ENCODE data around the gene SYT13.
A peak's percentile ranks its signal among the peaks of the same experiment; 100 is the strongest.
"Not testable (repeated sequence)": the region's sequence is repeated elsewhere in the genome, so short reads cannot be mapped to it uniquely, and the experiment has no call there.

Gene SYT13

DNA sequence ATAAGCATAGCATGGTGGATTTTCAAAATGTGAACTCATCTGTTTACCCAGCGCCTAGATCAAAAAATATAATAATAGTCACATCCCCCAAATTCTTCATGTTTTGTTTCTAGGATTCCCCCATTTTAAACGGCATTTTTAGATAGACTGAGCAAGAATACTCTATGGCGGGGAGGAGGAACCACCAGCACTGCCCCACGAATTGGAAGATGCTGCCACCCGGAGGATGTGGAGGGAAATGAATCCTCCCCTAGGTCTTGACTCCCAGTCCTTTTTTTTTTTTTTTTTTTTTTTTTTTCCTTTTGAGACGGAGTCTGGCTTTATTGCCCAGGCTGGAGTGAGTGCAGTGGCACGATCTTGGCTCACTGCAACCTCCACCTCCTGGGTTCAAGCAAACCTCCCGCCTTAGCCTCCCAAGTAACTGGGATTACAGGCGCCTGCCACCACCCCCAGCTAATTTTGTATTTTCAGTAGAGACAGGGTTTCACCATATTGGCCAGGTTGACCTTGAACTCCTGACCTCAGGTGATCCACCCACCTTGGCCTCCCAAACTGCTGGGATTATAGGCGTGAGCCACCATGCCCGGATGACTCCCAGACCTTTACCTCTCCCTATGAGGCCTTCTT is 7.5 kb upstream of the SYT13 start:
- peaks cover 73% of the 10 kb centered on the region for H3K27me3 Mint-ChIP-seq
- not testable (repeated sequence) for H3K27ac Mint-ChIP-seq, H3K36me3 Mint-ChIP-seq, H3K4me1 Mint-ChIP-seq, H3K9me3 Mint-ChIP-seq, H3K4me3 Mint-ChIP-seq
- peak; percentile 81 for ATAC-seq

GRCh38 chr11:45290586-45290985 is 4.4 kb upstream of the SYT13 start:
- H3K4me1 Mint-ChIP-seq: peaks cover 6% of the 10 kb centered on the region
- H3K4me3 Mint-ChIP-seq: no peak overlapping the region
- no peaks in the 10 kb centered on the region for H3K9me3 Mint-ChIP-seq
- ATAC-seq: no peak
- H3K36me3 Mint-ChIP-seq: no peaks in the 10 kb centered on the region
- H3K27me3 Mint-ChIP-seq: peaks cover 89% of the 10 kb centered on the region
- H3K27ac Mint-ChIP-seq: no peak overlapping the region

DNA sequence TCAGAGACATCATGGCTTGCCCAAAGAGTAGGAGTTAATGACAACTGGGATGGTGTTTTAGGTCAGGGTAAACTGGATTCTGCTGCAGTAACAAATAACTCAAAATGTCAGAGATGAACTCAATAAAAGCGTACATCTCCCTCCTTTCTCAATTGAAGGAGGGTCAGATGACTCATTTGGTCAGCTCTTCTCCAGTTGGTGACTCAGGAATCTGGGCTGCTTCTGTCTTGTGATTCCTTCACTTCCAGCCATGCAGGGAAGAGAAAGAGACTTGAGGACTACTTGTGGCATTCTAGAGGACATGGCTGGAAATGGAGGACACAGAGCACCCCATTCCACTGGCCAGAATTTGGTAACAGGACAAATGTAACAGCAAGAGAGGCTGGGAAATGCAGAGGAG is 3.2 kb upstream of the SYT13 start:
- ATAC-seq: no peak
- Mint-ChIP-seq H3K27ac (no peak overlapping the region), H3K36me3 (no peaks in the 10 kb centered on the region), H3K9me3 (no peaks in the 10 kb centered on the region), H3K4me3 (no peak overlapping the region), H3K4me1 (peaks cover 6% of the 10 kb centered on the region), H3K27me3 (peaks cover 92% of the 10 kb centered on the region)

DNA sequence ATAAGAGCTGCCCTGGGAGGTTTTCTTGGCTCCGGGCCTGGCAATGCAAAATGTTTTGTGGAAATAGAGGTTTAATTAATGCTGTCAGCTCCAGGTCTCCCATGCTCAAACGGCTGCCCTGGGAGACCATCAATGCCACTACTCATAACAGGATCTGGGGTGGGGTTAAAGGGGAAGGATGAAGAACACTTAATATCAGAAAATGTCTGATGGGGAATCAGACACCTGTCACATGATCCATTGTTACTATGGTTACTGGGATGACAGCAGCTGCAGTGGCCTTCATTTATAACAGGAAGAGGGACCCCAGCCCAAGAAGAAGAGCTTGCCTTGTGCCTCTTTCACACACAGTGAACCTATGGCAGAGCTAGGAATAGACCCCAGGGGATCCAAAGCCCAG is 2.2 kb upstream of the SYT13 start:
- H3K27me3 Mint-ChIP-seq: peaks cover 94% of the 10 kb centered on the region
- H3K27ac Mint-ChIP-seq: no peak overlapping the region
- H3K36me3 Mint-ChIP-seq: no peaks in the 10 kb centered on the region
- H3K4me3 Mint-ChIP-seq: no peak overlapping the region
- no peaks in the 10 kb centered on the region for H3K4me1 Mint-ChIP-seq
- ATAC-seq: no peak
- H3K9me3 Mint-ChIP-seq: no peaks in the 10 kb centered on the region

DNA sequence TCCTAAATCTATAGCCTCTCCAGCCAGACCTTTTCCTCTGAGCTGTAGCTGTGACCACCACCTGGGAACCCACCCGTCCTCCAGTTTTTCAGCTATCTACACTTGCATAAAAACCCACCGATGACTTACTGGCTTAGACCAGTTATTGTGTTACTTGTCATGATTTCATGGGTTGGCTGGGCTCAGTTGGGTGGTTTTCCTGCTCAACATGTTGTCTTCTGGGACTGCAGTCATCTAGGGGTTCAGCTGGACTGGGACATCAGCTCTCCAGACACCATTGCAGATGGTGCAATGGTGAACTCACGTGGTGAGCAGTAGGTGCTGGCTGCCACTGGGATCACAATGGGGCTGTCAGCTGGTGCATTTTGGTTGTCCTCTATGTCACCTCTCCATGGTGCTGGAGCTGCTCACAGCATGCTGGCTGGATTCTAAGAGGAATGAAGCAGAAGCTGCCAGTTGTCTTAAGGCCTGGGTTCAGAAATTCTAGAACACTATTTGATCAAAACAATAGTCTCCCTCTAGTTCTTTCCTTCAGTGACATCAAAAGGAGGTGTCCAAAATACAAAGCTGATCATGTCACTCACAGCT is 1.3 kb upstream of the SYT13 start:
- H3K9me3 Mint-ChIP-seq: no peaks in the 10 kb centered on the region
- peaks cover 90% of the 10 kb centered on the region for H3K27me3 Mint-ChIP-seq
- no peak overlapping the region for H3K4me3 Mint-ChIP-seq
- ATAC-seq: no peak
- no peaks in the 10 kb centered on the region for H3K36me3 Mint-ChIP-seq
- H3K27ac Mint-ChIP-seq: no peak overlapping the region
- H3K4me1 Mint-ChIP-seq: no peaks in the 10 kb centered on the region

DNA sequence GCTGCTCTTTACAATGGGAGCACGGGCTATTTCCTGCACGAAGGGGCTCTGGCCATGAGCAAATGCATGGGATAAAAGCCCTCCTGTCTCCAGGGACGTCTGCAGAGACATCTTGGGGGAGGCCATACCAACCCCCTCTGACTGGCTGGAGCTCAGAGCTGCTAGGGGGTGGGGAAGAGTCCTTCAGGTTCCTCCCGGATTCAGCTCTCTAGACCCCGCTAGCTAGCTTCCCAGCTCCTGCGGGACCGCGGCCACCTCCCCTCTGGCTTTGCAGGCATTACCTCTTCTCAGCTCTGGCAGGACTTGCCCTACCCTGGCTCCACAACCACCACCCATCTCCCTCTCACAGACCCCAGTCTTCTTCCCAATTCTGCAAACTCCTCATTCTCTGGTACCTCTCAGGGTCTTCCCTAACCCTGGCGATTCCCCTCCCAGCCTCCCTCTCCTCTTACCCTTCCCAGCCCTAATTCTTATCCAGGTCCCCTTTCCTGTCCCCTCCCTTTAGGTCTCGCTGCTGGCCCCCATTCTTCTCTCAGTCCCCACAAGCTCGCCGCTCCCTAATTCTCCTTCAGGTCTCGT is 802 bp downstream of the SYT13 start:
- Mint-ChIP-seq H3K9me3 (no peaks in the 10 kb centered on the region), H3K4me3 (no peak overlapping the region), H3K27ac (no peak overlapping the region), H3K36me3 (no peaks in the 10 kb centered on the region), H3K27me3 (peaks cover 93% of the 10 kb centered on the region), H3K4me1 (no peaks in the 10 kb centered on the region)
- no peak for ATAC-seq

- H3K27me3 Mint-ChIP-seq: peaks cover 89% of the 10 kb centered on the region
- no peaks in the 10 kb centered on the region for H3K36me3 Mint-ChIP-seq
- H3K4me3 Mint-ChIP-seq: no peak overlapping the region
- no peak overlapping the region for H3K27ac Mint-ChIP-seq
- peaks cover 3% of the 10 kb centered on the region for H3K9me3 Mint-ChIP-seq
- no peak for ATAC-seq
- H3K4me1 Mint-ChIP-seq: no peaks in the 10 kb centered on the region
Observed at GRCh38 chr11:45282081-45282480, 4.1 kb downstream of the SYT13 start.

GRCh38 chr11:45280449-45280848 is 5.7 kb downstream of the SYT13 start:
- Mint-ChIP-seq H3K9me3 (peaks cover 3% of the 10 kb centered on the region), H3K4me3 (no peak overlapping the region), H3K27ac (no peak overlapping the region), H3K36me3 (no peaks in the 10 kb centered on the region), H3K27me3 (peaks cover 82% of the 10 kb centered on the region), H3K4me1 (no peaks in the 10 kb centered on the region)
- no peak for ATAC-seq

DNA sequence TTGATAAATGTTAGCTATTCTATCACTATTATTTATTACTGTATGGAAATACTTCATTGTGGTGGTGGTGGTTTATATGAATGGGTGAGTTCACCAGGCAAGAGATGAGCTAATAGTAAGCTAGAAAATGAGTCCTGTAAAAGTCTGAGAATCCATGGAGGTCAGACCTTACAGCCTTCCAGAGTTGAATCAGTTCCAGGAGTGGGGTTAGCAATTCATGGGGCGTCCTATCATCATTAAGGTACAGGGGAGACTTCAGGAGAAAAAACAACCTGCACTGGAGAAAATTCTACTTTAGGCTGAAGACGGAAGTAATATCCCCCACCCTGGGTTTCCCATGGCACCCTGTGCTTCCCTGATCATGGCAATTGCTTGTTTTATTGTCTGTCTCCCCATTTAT is 6.5 kb downstream of the SYT13 start:
- Mint-ChIP-seq H3K4me3 (no peak overlapping the region), H3K4me1 (no peaks in the 10 kb centered on the region), H3K27ac (no peak overlapping the region), H3K36me3 (no peaks in the 10 kb centered on the region), H3K9me3 (peaks cover 3% of the 10 kb centered on the region), H3K27me3 (peaks cover 84% of the 10 kb centered on the region)
- no peak for ATAC-seq

GRCh38 chr11:45278714-45279113 is 7.4 kb downstream of the SYT13 start:
- H3K9me3 Mint-ChIP-seq: peaks cover 3% of the 10 kb centered on the region
- H3K4me1 Mint-ChIP-seq: no peaks in the 10 kb centered on the region
- peaks cover 80% of the 10 kb centered on the region for H3K27me3 Mint-ChIP-seq
- no peaks in the 10 kb centered on the region for H3K36me3 Mint-ChIP-seq
- H3K27ac Mint-ChIP-seq: no peak overlapping the region
- H3K4me3 Mint-ChIP-seq: no peak overlapping the region
- no peak for ATAC-seq

DNA sequence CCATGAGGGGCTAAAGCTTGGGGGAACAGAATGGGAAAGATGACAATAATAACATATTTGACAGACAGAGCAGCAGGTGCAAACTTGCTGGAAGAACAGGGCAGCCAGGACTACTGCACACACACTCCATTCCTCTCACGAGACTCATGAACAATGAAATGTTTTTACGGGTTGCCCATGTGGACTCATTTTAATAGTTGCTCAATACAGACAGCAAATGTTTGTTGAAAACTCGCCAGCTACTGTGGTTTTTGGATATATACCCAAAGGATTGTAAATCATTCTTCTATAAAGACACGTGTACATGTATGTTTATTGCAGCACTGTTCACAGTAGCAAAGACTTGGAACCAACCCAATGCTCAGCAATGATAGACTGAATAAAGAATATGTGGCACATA is 10.3 kb downstream of the SYT13 start:
- no peak for ATAC-seq
- Mint-ChIP-seq H3K4me3 (no peak overlapping the region), H3K36me3 (no peaks in the 10 kb centered on the region), H3K27me3 (peaks cover 79% of the 10 kb centered on the region), H3K27ac (no peak overlapping the region), H3K9me3 (peaks cover 8% of the 10 kb centered on the region), H3K4me1 (no peaks in the 10 kb centered on the region)

DNA sequence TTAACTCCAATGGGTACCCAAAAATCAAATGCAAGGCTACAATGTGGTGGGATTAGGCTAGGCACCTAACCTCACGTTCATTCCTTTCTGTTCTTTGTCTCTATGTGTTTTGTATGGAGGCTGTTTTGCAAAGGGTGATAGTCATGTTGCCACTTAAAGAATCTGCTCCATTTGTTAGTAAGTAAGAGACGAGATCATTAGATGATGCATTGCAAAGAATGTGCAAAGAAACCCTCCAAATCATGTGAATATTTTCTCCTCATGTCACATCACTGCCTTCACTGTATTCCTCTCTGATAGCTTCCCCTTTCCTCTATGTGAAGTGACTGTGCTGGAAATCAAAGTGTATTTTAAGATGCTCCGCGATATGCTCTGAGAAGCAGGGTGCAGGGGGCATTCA is 11.9 kb downstream of the SYT13 start:
- peaks cover 63% of the 10 kb centered on the region for H3K27me3 Mint-ChIP-seq
- H3K4me1 Mint-ChIP-seq: no peaks in the 10 kb centered on the region
- no peaks in the 10 kb centered on the region for H3K36me3 Mint-ChIP-seq
- peaks cover 5% of the 10 kb centered on the region for H3K9me3 Mint-ChIP-seq
- ATAC-seq: no peak
- H3K27ac Mint-ChIP-seq: no peak overlapping the region
- no peak overlapping the region for H3K4me3 Mint-ChIP-seq

DNA sequence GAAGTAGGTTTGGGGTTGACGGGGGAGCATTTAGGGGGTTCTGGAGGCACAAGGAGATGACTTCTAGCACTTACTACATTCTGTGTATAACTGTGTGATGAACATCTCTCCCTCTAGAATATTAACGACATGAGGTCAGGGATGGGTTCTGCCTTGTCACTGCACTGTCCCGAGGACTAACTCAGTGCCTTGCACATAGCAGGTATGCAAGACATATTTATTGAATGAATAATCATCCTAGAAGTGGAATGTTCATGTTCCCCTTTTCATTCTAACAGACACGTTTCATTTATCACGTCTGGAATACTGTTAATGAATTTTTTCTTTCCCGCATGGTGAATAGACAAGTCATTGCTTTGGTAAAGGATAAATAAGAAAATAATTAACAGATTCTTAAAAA is 12.6 kb downstream of the SYT13 start:
- no peak overlapping the region for H3K4me3 Mint-ChIP-seq
- no peaks in the 10 kb centered on the region for H3K4me1 Mint-ChIP-seq
- peaks cover 59% of the 10 kb centered on the region for H3K27me3 Mint-ChIP-seq
- H3K36me3 Mint-ChIP-seq: no peaks in the 10 kb centered on the region
- peaks cover 5% of the 10 kb centered on the region for H3K9me3 Mint-ChIP-seq
- no peak for ATAC-seq
- H3K27ac Mint-ChIP-seq: no peak overlapping the region

DNA sequence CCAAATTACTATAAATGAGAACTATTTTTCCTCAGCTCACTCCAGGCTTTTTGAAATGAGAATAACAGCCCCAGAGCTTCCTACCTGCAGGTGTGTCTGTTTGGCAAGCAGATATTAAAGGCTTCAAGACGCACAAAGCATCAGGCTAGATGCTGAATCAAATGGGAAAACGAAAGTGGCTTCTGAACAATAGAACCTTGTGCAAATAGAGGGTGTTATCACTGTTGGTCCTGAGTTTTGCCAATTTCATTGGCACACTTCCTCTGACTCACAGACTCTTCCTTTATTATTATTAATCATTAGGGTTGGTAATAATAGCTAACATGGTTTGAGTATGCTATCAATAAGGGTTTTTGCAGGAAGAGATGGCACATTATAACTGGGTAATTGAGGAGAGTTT is 13.4 kb downstream of the SYT13 start:
- H3K4me1 Mint-ChIP-seq: no peaks in the 10 kb centered on the region
- H3K36me3 Mint-ChIP-seq: no peaks in the 10 kb centered on the region
- no peak overlapping the region for H3K4me3 Mint-ChIP-seq
- no peak overlapping the region for H3K27ac Mint-ChIP-seq
- peaks cover 57% of the 10 kb centered on the region for H3K27me3 Mint-ChIP-seq
- no peak for ATAC-seq
- peaks cover 5% of the 10 kb centered on the region for H3K9me3 Mint-ChIP-seq

GRCh38 chr11:45270946-45271716 is 15.0 kb downstream of the SYT13 start:
- Mint-ChIP-seq H3K4me3 (no peak overlapping the region), H3K4me1 (no peaks in the 10 kb centered on the region), H3K9me3 (peaks cover 5% of the 10 kb centered on the region), H3K27ac (no peak overlapping the region), H3K36me3 (no peaks in the 10 kb centered on the region), H3K27me3 (peaks cover 56% of the 10 kb centered on the region)
- ATAC-seq: no peak

DNA sequence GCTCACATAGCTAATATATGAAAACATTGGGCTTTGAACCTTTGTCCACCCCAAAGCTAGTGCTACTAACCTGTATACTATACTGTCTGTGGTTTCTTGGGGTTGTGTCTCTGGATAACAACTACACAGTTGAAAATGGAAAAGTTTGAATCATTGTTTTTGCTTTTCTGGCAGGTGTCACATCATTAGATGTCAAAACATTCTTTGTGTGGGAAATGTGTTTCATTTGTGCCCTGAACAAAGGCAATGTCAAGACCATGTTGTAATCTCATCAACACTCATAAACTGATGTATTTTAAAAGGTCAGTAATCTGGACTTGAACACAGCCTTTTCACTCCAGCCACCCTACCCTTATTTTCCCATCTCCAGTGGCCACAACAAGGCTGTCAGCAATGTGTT is 16.5 kb downstream of the SYT13 start:
- Mint-ChIP-seq H3K9me3 (peaks cover 5% of the 10 kb centered on the region), H3K36me3 (no peaks in the 10 kb centered on the region), H3K4me1 (no peaks in the 10 kb centered on the region), H3K27ac (no peak overlapping the region), H3K27me3 (peaks cover 51% of the 10 kb centered on the region), H3K4me3 (no peak overlapping the region)
- no peak for ATAC-seq
